WI38 (cell line): ENCODE results near the gene METTL4.

ENCODE experiments used
- H3K4me3 ChIP-seq: 2 replicates; pipeline ENCODE4 v1.5.1; 2011; ENCODE audit warnings: low read depth, mild to moderate bottlenecking, control low read depth, low read length
- TF ChIP-seq, protein P1 (sequence below): IDR thresholded peaks from 2 replicates; pipeline ENCODE4 v1.5.1; 2012; ENCODE audit warnings: low read depth, mild to moderate bottlenecking, control low read depth, low read length

METTL4 gene

GRCh38 chr18:2510416-2510815 lies 60.9 kb downstream of the METTL4 start:
- no peak overlapping the region for H3K4me3 ChIP-seq
- TF ChIP-seq, protein P1, sequence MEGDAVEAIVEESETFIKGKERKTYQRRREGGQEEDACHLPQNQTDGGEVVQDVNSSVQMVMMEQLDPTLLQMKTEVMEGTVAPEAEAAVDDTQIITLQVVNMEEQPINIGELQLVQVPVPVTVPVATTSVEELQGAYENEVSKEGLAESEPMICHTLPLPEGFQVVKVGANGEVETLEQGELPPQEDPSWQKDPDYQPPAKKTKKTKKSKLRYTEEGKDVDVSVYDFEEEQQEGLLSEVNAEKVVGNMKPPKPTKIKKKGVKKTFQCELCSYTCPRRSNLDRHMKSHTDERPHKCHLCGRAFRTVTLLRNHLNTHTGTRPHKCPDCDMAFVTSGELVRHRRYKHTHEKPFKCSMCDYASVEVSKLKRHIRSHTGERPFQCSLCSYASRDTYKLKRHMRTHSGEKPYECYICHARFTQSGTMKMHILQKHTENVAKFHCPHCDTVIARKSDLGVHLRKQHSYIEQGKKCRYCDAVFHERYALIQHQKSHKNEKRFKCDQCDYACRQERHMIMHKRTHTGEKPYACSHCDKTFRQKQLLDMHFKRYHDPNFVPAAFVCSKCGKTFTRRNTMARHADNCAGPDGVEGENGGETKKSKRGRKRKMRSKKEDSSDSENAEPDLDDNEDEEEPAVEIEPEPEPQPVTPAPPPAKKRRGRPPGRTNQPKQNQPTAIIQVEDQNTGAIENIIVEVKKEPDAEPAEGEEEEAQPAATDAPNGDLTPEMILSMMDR: no peak

DNA sequence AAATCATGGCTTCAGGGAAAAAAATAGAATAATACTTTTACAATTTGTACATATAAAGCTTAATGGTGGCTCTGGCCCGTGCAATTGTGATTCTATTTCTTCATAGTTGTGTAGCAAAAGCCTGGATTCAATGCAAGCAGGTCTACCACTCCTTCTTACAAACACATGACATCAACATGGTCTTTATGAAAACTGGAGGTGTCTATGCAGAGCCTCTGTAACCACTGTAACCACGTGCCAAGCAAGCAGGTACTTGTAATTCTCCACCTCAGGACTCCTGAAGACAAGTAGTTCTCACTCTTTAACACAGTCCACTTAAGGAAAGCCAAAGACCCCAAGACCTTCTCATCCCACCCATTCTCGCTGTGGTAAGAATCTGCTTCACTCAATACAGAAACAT lies 62.6 kb downstream of the METTL4 start:
- TF ChIP-seq, protein P1: no peak
- H3K4me3 ChIP-seq: no peak overlapping the region

DNA sequence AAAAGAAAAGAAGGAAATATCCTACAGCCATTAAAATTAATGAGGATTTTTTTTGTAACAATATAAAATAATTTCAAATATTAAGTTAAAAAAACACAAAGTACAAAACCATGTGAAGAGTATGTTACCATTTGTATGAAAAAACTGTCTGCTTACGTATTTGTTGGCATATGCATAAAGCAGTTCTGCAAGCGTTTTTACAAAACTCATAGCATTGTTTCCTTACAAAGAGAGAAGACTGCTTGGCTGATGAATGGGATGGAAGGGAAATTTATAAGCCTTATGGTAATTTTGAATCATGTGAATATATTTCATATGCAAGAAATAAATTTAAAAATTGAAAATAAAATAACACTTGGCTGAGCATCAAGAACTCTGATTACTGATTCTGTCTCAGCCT lies 63.1 kb downstream of the METTL4 start:
- H3K4me3 ChIP-seq: no peak overlapping the region
- TF ChIP-seq, protein P1: no peak

- H3K4me3 ChIP-seq: no peak overlapping the region
- TF ChIP-seq, protein P1: no peak
Observed at GRCh38 chr18:2504642-2505041, 66.7 kb downstream of the METTL4 start.

- TF ChIP-seq, protein P1: no peak
- no peak overlapping the region for H3K4me3 ChIP-seq
Observed at GRCh38 chr18:2502880-2503279, 68.4 kb downstream of the METTL4 start.

DNA sequence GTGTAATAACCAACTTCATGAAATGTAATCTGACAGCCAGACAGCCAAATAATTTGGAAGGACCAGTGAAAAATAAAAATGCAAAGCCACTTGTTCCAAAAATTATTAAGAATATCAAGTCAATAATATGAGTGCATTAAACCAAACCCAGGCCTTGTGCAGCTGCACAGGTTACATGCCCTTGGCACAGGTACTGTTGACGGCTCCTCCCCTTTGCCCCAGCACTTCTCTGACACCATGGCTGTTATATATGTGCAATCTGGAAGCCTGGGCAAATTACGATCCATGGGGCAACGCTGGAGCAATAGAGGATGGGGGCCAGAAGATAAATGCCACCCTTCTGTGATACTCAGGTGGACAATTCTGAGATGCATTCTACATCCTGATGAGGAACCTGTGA lies 68.9 kb downstream of the METTL4 start:
- H3K4me3 ChIP-seq: no peak overlapping the region
- TF ChIP-seq, protein P1: no peak

DNA sequence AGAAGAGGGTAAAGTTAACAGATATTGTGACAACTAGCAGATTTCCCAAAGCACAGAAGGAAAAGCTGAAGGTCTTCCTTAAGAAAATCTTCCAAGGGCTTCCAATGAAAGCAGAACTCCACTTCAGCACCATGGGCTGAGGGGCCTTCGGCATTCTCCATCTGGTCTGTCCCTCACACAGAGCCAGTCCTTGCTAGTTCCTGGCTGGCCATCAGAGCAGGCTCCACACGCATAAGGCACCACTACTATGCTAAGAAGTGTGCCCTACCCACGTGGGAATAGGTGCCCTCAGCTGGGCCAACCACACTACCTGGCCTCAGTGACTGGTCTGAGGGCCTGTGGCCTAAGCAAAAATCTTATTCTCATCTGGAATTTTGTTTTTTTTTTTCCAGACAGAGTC lies 73.5 kb downstream of the METTL4 start:
- H3K4me3 ChIP-seq: no peak overlapping the region
- TF ChIP-seq, protein P1: no peak
